Measurements from ENCODE around the gene HSPA1A.
"Not testable (repeated sequence)": the region's sequence is repeated elsewhere in the genome, so short reads cannot be mapped to it uniquely, and the experiment has no call there.

Gene HSPA1A

DNA sequence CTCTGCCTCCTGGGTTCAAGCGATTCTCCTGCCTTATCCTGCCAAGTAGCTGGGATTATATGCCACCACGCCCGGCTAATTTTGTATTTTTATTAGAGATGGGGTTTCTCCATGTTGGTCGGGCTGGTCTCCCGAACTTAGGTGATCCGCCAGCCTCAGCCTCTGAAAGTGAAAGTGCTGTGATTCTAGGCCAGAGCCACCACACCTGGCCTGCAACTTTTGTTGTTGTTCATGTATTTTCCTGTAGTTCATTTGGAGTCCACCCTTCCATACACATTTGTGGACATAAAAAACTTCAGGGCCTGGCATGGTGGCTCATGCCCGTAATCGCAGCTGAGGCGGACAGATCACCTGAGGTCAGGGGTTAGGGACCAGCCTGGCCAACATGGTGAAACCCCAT is 26.7 kb downstream of the HSPA1A start:
- DNase-seq (ENCODE audit: low read depth, low spot score) = no peak
- H3K4me3 ChIP-seq (ENCODE audit: low read depth, low read length) = no peak overlapping the region
- TF ChIP-seq, protein P1, sequence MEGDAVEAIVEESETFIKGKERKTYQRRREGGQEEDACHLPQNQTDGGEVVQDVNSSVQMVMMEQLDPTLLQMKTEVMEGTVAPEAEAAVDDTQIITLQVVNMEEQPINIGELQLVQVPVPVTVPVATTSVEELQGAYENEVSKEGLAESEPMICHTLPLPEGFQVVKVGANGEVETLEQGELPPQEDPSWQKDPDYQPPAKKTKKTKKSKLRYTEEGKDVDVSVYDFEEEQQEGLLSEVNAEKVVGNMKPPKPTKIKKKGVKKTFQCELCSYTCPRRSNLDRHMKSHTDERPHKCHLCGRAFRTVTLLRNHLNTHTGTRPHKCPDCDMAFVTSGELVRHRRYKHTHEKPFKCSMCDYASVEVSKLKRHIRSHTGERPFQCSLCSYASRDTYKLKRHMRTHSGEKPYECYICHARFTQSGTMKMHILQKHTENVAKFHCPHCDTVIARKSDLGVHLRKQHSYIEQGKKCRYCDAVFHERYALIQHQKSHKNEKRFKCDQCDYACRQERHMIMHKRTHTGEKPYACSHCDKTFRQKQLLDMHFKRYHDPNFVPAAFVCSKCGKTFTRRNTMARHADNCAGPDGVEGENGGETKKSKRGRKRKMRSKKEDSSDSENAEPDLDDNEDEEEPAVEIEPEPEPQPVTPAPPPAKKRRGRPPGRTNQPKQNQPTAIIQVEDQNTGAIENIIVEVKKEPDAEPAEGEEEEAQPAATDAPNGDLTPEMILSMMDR (IDR thresholded peaks at IDR 0.05; ENCODE audit: low read depth, low read length) = no peak
- in situ Hi-C loops (cut with HindIII; ENCODE audit: low sequenced_read_pairs) = no loop called here

DNA sequence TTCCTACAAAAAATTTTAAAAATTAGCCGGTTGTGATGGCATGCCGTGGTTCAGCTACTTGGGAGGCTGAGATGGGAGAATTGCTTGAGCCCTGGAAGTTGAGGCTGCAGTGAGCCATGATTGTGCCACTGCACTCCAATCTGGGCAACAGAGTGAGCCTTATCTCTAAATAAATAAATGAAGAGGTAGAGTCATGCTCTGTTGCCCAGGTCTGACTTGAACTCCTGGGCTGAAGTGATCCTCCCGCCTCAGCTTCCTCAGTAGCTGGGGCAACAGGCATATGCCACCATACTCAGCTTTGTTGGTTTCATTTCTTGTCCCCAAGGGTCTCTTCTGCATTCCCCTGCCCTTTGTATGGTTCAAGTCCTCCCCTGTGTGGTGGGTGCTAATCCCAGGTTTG is 29.2 kb downstream of the HSPA1A start:
- TF ChIP-seq, protein P1 (IDR thresholded peaks at IDR 0.05; ENCODE audit: low read depth, low read length) = no peak
- no peak for DNase-seq (ENCODE audit: low read depth, low spot score)
- no peak overlapping the region for H3K4me3 ChIP-seq (ENCODE audit: low read depth, low read length)
- in situ Hi-C loops (cut with HindIII; ENCODE audit: low sequenced_read_pairs) = no loop called here

DNA sequence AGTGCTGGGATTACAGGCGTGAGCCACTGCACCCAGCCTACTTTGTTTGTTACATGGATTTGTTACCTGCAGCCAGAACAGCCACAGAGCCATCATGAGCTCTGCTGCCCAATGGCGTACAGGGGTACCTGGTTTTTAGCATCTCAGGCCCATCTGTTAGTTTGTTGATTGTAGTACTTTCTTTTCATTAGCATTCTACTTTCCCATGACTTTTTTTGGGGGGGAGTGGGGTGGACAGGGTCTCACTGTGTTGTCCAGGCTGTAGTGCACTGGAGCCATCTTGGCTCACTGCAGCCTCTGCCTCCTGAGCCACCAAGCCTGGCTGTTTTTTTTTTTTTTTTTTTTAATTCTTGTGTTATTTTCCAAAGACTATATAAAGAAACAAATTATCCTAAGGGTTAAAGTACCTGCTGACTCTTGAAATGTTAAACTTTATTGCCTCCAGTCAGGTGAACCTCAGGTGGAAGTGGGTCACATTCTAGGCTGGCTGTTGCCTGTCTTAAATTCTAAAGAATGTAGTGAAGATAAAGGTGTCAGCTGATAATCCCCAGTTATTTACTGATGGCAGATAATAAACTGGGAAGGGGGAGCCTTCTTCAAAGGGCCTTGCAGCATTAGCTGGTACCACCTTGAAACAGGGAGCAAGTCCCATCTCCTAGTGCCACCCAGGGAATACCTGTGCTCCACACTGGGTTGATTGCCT is 32.1 kb downstream of the HSPA1A start:
- no peak for DNase-seq (ENCODE audit: low read depth, low spot score)
- no peak overlapping the region for H3K4me3 ChIP-seq (ENCODE audit: low read depth, low read length)
- in situ Hi-C loops (cut with HindIII; ENCODE audit: low sequenced_read_pairs) = no loop called here
- TF ChIP-seq, protein P1 (IDR thresholded peaks at IDR 0.05; ENCODE audit: low read depth, low read length) = no peak

DNA sequence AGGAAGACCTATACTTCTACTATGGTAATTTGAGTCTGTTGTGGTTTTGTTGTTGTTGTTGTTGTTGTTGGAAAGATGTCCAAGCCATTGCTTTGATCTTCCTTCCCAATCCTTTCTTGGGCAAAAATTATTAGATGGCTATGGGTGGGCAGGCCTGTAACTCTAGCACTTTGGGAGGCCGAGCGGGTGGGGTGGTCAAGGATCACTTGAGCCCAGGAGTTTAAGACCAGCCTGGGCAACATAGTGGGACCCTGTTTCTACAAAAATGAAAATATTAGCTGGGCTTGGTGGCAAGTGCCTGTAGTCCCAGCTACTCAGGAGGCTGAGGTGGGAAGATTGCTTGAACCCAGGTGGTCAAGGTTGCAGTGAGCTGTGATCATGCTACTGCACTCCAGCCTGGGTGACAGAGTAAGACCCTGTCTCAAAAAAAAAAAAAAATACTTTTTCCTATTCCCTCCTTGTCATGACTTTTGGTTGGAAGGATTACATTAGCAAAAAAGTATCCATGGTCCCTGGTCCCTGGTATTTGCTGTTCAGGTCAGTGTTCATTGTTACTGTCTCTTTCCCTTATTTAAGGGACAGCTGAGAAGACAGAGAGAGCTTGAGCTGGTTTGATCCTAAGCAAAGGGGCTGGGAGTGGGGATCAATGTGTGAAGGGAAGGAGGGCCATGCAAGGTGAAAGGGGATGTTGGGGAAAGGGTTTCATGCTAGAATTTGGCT is 35.6 kb downstream of the HSPA1A start:
- in situ Hi-C loops (cut with HindIII; ENCODE audit: low sequenced_read_pairs) = no loop called here
- no peak for DNase-seq (ENCODE audit: low read depth, low spot score)

DNA sequence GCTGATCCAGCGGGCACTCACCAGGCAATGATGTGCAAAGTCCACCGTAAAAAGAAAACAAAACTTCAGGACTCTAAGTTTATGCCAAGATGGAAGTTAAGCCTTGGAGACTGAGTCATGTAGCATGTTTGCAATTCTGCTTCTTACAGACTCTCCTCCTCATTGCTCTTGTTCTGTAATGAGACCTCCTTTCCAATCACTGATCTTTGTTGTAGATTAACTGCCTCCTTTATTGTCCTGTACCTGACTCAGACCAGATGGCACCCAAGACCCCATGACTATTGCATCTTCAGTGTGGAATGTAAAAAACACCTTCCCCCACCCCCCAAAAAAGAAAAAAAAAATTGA is 36.1 kb downstream of the HSPA1A start:
- in situ Hi-C loops (cut with HindIII; ENCODE audit: low sequenced_read_pairs) = no loop called here
- DNase-seq (ENCODE audit: low read depth, low spot score) = no peak
- TF ChIP-seq, protein P1 (IDR thresholded peaks at IDR 0.05; ENCODE audit: low read depth, low read length) = no peak
- no peak overlapping the region for H3K4me3 ChIP-seq (ENCODE audit: low read depth, low read length)

More for the DNA sequence above, 35.6 kb downstream of the HSPA1A start:
- TF ChIP-seq, protein P1 (IDR thresholded peaks at IDR 0.05; ENCODE audit: low read depth, low read length) = no peak
- H3K4me3 ChIP-seq (ENCODE audit: low read depth, low read length) = no peak overlapping the region

DNA sequence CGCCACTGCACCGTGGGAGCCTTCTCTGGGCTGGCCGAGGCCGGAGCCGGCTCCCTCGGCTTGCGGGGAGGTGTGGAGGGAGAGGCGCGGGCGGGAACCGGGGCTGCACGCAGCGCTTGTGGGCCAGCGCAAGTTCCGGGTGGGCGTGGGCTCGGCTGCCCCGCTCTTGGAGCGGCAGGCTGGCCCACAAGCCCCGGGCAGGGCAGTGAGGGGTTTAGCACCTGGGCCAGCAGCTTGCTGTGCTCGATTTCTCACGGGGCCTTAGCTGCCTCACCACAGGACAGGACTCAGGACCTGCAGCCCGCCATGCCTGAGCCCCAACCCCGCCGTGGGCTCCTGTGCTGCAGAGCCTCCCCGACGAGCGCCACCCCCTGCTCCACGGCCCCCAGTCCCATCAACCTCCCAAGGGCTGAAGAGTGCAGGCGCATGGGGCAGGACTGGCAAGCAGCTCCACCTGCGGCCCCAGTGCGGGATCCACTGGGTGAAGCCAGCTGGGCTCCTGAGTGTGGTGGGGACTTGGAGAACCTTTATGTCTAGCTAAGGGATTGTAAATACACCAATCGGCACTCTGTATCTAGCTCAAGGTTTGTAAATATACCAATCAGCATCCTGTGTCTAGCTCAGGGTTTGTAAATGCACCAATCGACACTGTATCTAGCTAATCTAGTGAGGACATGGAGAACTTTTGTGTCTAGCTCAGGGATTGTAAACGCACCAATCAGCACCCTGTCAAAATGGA is 36.8 kb downstream of the HSPA1A start:
- H3K4me3 ChIP-seq (ENCODE audit: low read depth, low read length); DNase-seq (ENCODE audit: low read depth, low spot score); in situ Hi-C loops (cut with HindIII; ENCODE audit: low sequenced_read_pairs): not testable (repeated sequence)

DNA sequence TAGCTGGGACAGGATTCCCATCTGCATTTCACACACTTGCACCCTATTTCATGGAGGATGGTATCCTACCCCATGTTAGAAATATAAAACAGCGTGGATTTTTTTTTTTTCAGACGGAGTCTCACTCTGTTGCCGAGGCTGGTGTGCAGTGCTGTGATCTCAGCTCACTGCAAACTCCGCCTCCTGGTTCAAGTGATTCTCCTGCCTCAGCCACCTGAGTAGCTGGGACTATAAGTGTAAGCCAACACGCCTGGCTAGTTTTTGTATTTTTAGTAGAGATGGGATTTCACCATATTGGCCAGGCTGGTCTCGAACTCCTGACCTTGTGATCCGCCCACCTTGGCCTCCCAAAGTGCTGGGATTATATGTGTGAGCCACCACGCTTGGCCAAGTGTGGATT is 42.4 kb downstream of the HSPA1A start:
- H3K4me3 ChIP-seq (ENCODE audit: low read depth, low read length); DNase-seq (ENCODE audit: low read depth, low spot score); in situ Hi-C loops (cut with HindIII; ENCODE audit: low sequenced_read_pairs): not testable (repeated sequence)

All from astrocyte of the spinal cord (primary cell).